Lung (tissue), 12 donors: ENCODE measurements around the gene SH2D4B. TPM values are rescaled to one million over a fixed set of nuclear protein-coding genes. Genes with fewer than 3 reads are reported as not detected.

Experiments
- ATAC-seq: fragments of 200-7000 bp; cut with Tn5 transposase; one replicate; pipeline ENCODE4 v1.9.1; 2020; ENCODE audit warnings: moderate number of reproducible peaks; ENCODE audit not compliant: insufficient read depth, low FRiP score
- DNase-seq, 3 donors: peaks; one replicate each; pipeline ENCODE4 v3.0.0-alpha.2; 2013 to 2017
- H3K27ac ChIP-seq, 2 donors: one replicate each; pipeline ENCODE4 v1.5.1; 2013; ENCODE audit warnings: mild to moderate bottlenecking in 2 of 2, moderate library complexity in 2 of 2, control low read depth in 1 of 2, inconsistent platforms in 1 of 2, low read depth in 1 of 2, low read length in 1 of 2
- H3K27me3 ChIP-seq, 3 donors: one replicate each; pipeline ENCODE4 v1.5.1; 2013; ENCODE audit warnings: low read length in 2 of 3; ENCODE audit not compliant: control insufficient read depth in 3 of 3, insufficient read depth in 3 of 3
- H3K36me3 ChIP-seq, 4 donors: one replicate each; pipeline ENCODE4 v1.5.1; 2013; ENCODE audit warnings: low read length in 4 of 4, mild to moderate bottlenecking in 1 of 4, moderate library complexity in 1 of 4; ENCODE audit not compliant: control insufficient read depth in 4 of 4, insufficient read depth in 4 of 4
- H3K4me1 ChIP-seq, 5 donors: one replicate each; pipeline ENCODE4 v1.5.1; 2013; ENCODE audit warnings: low read length in 5 of 5, mild to moderate bottlenecking in 2 of 5, moderate library complexity in 1 of 5; ENCODE audit not compliant: control insufficient read depth in 5 of 5, insufficient read depth in 5 of 5
- H3K4me3 ChIP-seq: one replicate; pipeline ENCODE4 v1.5.1; 2013; ENCODE audit warnings: mild to moderate bottlenecking, control low read depth, moderate library complexity
- H3K9ac ChIP-seq, 2 donors: one replicate each; pipeline ENCODE4 v1.5.1; 2013; ENCODE audit warnings: low read length in 2 of 2, control low read depth in 1 of 2; ENCODE audit not compliant: insufficient read depth in 1 of 2
- H3K9me3 ChIP-seq, 4 donors: one replicate each; pipeline ENCODE4 v1.5.1; 2013; ENCODE audit warnings: low read length in 3 of 4, mild to moderate bottlenecking in 1 of 4, moderate library complexity in 1 of 4; ENCODE audit not compliant: control insufficient read depth in 4 of 4, insufficient read depth in 3 of 4
- CTCF ChIP-seq: IDR thresholded peaks from 2 replicates; pipeline ENCODE4 v1.5.1; 2012; ENCODE audit warnings: mild to moderate bottlenecking; ENCODE audit errors: control extremely low read depth, extremely low read depth
- WGBS, 2 donors: extraction: QIAGEN DNeasy Blood & Tissue Kit; methylation state at CpG; one replicate each; pipeline ENCODE4 v1.1.7; 2013; 5-methylcytosine and 5-hydroxymethylcytosine counted together
- polyA plus RNA-seq, 2 donors: library from polyadenylated mRNA; stranded (reverse); fragments of 200-250 nt; gene quantifications; one replicate each; pipeline ENCODE4 v1.2.1, GENCODE V29; 2013
- total RNA-seq, 2 donors: library from RNA; depleted of rRNA in 1 of 2; stranded (reverse); fragments of >200 nt in 1 of 2; gene quantifications; one replicate each; pipeline ENCODE4 v1.2.1, GENCODE V29; 2014 to 2021
- donor health status: control.
- donor health status: control.
- donor health status: Bipolar disorder and iron deficiency.
- donor health status: healthy.
- donor health status: DM: yes; HTN: yes; CAD: no.

The SH2D4B gene
- total and polyA plus RNA-seq, 4 donors: 0.12 to 0.28 (median 0.21) TPM

- H3K27me3 ChIP-seq: no peaks in the 10 kb centered on the region
- TF ChIP-seq CTCF: no peak
- H3K36me3 ChIP-seq: no peaks in the 10 kb centered on the region
- DNase-seq (peak in 1 of 3 donors; percentile 23), ATAC-seq (no peak)
- peaks cover 0 to 7% (median 0%) of the 10 kb centered on the region in 5 donors for H3K4me1 ChIP-seq
- H3K27ac ChIP-seq: no peak overlapping the region
- no peak overlapping the region for H3K4me3 ChIP-seq
- WGBS, 2 donors: 70 to 79% methylated on average over 3 of the region's 3 CpGs
- no peak overlapping the region for H3K9ac ChIP-seq
- H3K9me3 ChIP-seq: no peaks in the 10 kb centered on the region
Measured at GRCh38 chr10:80612261-80612660, 74.6 kb downstream of the SH2D4B start.

- H3K36me3 ChIP-seq: no peaks in the 10 kb centered on the region
- H3K4me3 ChIP-seq: no peak overlapping the region
- no peak for TF ChIP-seq CTCF
- H3K9me3 ChIP-seq: no peaks in the 10 kb centered on the region
- no peak overlapping the region for H3K27ac ChIP-seq
- no peak overlapping the region for H3K9ac ChIP-seq
- no peak for DNase-seq
- WGBS, 2 donors: 74 to 76% methylated on average over 8 of the region's 8 CpGs
- no peak for ATAC-seq
- H3K4me1 ChIP-seq: peaks cover 0 to 7% (median 0%) of the 10 kb centered on the region in 5 donors
- no peaks in the 10 kb centered on the region for H3K27me3 ChIP-seq
Measured at GRCh38 chr10:80613466-80614170, 75.9 kb downstream of the SH2D4B start.

- H3K9me3 ChIP-seq: no peaks in the 10 kb centered on the region
- no peaks in the 10 kb centered on the region for H3K36me3 ChIP-seq
- DNase-seq (no peak), ATAC-seq (no peak)
- no peak overlapping the region for H3K9ac ChIP-seq
- H3K4me3 ChIP-seq: no peak overlapping the region
- WGBS, 2 donors: 91 to 97% methylated on average over 5 of the region's 5 CpGs
- peaks cover 0 to 7% (median 0%) of the 10 kb centered on the region in 5 donors for H3K4me1 ChIP-seq
- TF ChIP-seq CTCF: no peak
- H3K27ac ChIP-seq: no peak overlapping the region
- H3K27me3 ChIP-seq: no peaks in the 10 kb centered on the region
Measured at GRCh38 chr10:80614576-80615416, 77.1 kb downstream of the SH2D4B start.
